Peyer's patch (tissue), 4 donors: ENCODE measurements around the gene TMEM178B.

Source experiments
- CTCF ChIP-seq, 6 experiments: fragments of 450-650 bp in 4 of 6; fragments of 200-600 bp in 2 of 6; sonication (generic) in 1 of 6; IDR thresholded peaks; one replicate each; pipeline ENCODE4 v1.5.1; 2017 to 2019; ENCODE audit warnings: antibody characterized with exemption in 6 of 6, mild to moderate bottlenecking in 3 of 6, moderate library complexity in 1 of 6
- POLR2A ChIP-seq, 2 donors: fragments of 450-650 bp; IDR thresholded peaks; one replicate each; pipeline ENCODE4 v1.5.1; 2017; ENCODE audit warnings: antibody characterized with exemption in 2 of 2, mild to moderate bottlenecking in 2 of 2, moderate library complexity in 2 of 2

- TF ChIP-seq CTCF (IDR thresholded peaks at IDR 0.05) (no peak), POLR2A (IDR thresholded peaks at IDR 0.05) (no peak)
These were observed 411.0 kb downstream of the TMEM178B start for GRCh38 chr7:141484907-141485306.
